ENCODE results near the gene NMNAT2.

- TF ChIP-seq, protein P1, sequence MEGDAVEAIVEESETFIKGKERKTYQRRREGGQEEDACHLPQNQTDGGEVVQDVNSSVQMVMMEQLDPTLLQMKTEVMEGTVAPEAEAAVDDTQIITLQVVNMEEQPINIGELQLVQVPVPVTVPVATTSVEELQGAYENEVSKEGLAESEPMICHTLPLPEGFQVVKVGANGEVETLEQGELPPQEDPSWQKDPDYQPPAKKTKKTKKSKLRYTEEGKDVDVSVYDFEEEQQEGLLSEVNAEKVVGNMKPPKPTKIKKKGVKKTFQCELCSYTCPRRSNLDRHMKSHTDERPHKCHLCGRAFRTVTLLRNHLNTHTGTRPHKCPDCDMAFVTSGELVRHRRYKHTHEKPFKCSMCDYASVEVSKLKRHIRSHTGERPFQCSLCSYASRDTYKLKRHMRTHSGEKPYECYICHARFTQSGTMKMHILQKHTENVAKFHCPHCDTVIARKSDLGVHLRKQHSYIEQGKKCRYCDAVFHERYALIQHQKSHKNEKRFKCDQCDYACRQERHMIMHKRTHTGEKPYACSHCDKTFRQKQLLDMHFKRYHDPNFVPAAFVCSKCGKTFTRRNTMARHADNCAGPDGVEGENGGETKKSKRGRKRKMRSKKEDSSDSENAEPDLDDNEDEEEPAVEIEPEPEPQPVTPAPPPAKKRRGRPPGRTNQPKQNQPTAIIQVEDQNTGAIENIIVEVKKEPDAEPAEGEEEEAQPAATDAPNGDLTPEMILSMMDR (CRISPR knock-in tag; IDR thresholded peaks at IDR 0.05), result no peak
- TF ChIP-seq, protein P2, sequence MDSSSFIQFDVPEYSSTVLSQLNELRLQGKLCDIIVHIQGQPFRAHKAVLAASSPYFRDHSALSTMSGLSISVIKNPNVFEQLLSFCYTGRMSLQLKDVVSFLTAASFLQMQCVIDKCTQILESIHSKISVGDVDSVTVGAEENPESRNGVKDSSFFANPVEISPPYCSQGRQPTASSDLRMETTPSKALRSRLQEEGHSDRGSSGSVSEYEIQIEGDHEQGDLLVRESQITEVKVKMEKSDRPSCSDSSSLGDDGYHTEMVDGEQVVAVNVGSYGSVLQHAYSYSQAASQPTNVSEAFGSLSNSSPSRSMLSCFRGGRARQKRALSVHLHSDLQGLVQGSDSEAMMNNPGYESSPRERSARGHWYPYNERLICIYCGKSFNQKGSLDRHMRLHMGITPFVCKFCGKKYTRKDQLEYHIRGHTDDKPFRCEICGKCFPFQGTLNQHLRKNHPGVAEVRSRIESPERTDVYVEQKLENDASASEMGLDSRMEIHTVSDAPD (CRISPR knock-in tag; IDR thresholded peaks at IDR 0.05), result no peak
- TF ChIP-seq KDM5A (IDR thresholded peaks at IDR 0.05; ENCODE audit: borderline replicate concordance, low read length) (no peak), ZNF232 (CRISPR knock-in tag; IDR thresholded peaks at IDR 0.05; ENCODE audit: borderline replicate concordance) (no peak), SRF (IDR thresholded peaks at IDR 0.05; ENCODE audit: low read depth, low read length) (no peak), SRSF9 (IDR thresholded peaks at IDR 0.05; ENCODE audit: borderline replicate concordance, insufficient read depth, low read depth, low read length, poor library complexity, severe bottlenecking) (no peak), FOXK2 (IDR thresholded peaks at IDR 0.05) (no peak), POLR2A (IDR thresholded peaks at IDR 0.05; ENCODE audit: insufficient read depth in 1 of 2, low read depth in 2 of 2, low read length in 2 of 2) (no peak), SOX6 (IDR thresholded peaks at IDR 0.05) (no peak), SOX6 (CRISPR knock-in tag; IDR thresholded peaks at IDR 0.05) (no peak), TAF1 (CRISPR knock-in tag; IDR thresholded peaks at IDR 0.05) (no peak), MAZ (IDR thresholded peaks at IDR 0.05; ENCODE audit: borderline replicate concordance, low read depth, low read length) (no peak), MAZ (CRISPR knock-in tag; IDR thresholded peaks at IDR 0.05; ENCODE audit: low read depth) (no peak)
- TF ChIP-seq, protein P3, sequence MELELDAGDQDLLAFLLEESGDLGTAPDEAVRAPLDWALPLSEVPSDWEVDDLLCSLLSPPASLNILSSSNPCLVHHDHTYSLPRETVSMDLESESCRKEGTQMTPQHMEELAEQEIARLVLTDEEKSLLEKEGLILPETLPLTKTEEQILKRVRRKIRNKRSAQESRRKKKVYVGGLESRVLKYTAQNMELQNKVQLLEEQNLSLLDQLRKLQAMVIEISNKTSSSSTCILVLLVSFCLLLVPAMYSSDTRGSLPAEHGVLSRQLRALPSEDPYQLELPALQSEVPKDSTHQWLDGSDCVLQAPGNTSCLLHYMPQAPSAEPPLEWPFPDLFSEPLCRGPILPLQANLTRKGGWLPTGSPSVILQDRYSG (CRISPR knock-in tag; IDR thresholded peaks at IDR 0.05), result no peak
Observed at GRCh38 chr1:183355797-183356196, 62.4 kb downstream of the NMNAT2 start.

Data from HepG2 (cell line).